Choroid plexus epithelial cell (primary cell): ENCODE measurements around the gene IL17F.

Experiments used
- DNase-seq: peaks from one replicate; pipeline ENCODE4 v3.0.0-alpha.2; 2010; ENCODE audit warnings: low read depth
- H3K4me3 ChIP-seq: 2 replicates; pipeline ENCODE4 v1.5.1; 2011; ENCODE audit warnings: low read depth, mild to moderate bottlenecking, control low read depth, low read length, moderate library complexity
- TF ChIP-seq, protein P1 (sequence below): conservative IDR thresholded peaks from 2 replicates; pipeline ENCODE4 v1.5.1; 2011; ENCODE audit warnings: low read depth, mild to moderate bottlenecking, control low read depth, inconsistent platforms, low read length, moderate library complexity

IL17F gene

GRCh38 chr6:52231406-52232127 lies 12.7 kb downstream of the IL17F start:
- H3K4me3 ChIP-seq = no peak overlapping the region
- no peak for DNase-seq
- TF ChIP-seq, protein P1, sequence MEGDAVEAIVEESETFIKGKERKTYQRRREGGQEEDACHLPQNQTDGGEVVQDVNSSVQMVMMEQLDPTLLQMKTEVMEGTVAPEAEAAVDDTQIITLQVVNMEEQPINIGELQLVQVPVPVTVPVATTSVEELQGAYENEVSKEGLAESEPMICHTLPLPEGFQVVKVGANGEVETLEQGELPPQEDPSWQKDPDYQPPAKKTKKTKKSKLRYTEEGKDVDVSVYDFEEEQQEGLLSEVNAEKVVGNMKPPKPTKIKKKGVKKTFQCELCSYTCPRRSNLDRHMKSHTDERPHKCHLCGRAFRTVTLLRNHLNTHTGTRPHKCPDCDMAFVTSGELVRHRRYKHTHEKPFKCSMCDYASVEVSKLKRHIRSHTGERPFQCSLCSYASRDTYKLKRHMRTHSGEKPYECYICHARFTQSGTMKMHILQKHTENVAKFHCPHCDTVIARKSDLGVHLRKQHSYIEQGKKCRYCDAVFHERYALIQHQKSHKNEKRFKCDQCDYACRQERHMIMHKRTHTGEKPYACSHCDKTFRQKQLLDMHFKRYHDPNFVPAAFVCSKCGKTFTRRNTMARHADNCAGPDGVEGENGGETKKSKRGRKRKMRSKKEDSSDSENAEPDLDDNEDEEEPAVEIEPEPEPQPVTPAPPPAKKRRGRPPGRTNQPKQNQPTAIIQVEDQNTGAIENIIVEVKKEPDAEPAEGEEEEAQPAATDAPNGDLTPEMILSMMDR = no peak

DNA sequence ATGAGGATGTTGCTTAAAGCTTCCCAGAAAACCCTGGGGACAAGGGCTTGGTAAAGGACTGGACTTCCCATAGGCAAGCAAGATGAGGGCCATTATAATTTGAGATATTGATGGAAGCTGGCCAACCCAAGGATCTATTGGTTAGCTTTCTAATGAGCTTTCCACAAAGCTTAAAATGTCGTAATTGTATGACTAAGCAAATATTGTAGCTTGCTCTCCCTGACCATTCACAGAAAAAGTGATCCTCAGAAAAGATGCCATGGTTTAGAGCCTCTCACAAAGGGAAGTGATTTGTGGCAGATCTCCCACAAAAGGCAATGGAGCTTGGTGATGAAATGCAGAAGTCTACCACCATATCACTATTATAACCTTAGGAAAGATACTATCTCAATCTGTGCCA lies 13.6 kb downstream of the IL17F start:
- TF ChIP-seq, protein P1 = no peak
- H3K4me3 ChIP-seq = no peak overlapping the region
- DNase-seq = no peak

GRCh38 chr6:52227495-52227894 lies 16.8 kb downstream of the IL17F start:
- H3K4me3 ChIP-seq = no peak overlapping the region
- TF ChIP-seq, protein P1 = no peak
- DNase-seq = no peak

- DNase-seq = no peak
- no peak overlapping the region for H3K4me3 ChIP-seq
- TF ChIP-seq, protein P1 = no peak
These were observed 23.0 kb downstream of the IL17F start for GRCh38 chr6:52221302-52221701.

DNA sequence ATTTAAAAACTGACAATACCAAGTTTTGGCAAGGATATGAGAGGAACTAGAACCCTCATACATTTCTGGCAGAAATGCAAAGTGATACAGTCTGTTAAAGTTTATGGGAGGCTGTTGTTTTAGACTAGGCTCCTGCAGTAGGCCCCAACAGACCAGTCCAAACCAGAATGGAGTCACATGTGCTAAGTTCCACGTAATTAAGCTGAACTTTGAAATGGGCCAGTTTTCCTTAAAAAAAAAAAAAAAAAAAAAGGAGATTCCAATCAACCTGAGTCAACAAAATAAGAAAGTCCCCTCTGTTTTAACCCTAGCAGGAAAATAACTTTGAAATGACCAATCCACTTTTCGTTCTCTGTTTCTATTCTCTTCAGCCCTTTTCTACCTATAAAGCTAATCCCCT lies 26.5 kb downstream of the IL17F start:
- TF ChIP-seq, protein P1 = no peak
- DNase-seq = no peak
- no peak overlapping the region for H3K4me3 ChIP-seq

DNA sequence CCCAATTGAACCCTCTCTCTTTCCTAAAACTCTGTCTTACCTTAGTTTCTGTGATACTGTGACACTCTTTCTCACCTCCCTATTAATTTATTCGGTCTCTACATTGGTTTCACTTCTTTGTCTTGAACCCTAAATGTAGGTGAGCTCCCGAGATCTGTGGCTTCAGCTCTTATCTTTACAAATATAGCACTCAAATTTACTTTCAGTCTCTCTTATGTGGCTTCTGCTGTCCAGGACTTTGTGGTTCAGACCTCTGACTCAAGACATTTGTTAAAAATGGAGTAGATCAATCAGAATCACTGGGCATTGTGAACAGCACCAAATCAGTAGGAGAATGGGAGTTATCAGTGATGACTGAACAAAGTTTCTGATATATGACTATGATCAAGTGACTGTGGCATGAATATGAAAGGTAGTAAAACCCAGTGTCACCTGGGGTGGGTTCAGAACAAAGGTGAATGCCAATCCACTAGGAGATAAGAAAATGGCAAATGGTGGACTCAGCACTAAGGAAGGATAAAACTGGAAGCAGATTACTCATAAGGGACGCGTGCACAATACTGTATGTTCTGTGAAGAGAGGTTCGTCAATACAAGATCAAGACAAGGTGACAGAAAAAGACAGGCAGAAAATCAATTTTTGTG lies 27.2 kb downstream of the IL17F start:
- no peak overlapping the region for H3K4me3 ChIP-seq
- TF ChIP-seq, protein P1 = no peak
- no peak for DNase-seq

DNA sequence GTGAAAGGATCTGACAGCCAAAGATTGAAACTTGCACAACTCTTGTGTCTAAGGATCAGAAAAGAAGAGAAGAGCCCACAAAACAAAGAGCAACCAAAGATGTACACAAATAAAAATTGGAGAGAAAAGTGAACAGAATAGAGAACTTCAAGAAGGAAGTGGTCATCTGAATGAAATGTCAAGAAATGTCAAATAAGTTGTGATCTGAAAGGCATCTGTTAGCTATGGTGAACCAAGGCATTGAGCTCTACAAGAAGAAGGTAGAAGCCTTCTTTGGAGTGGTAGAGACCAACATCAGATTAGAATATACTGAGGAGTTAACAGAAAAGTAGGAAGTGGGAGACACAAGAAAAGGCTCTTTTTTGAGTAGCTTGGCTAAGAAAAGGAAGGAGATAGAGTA lies 28.5 kb downstream of the IL17F start:
- DNase-seq = no peak
- H3K4me3 ChIP-seq = no peak overlapping the region
- TF ChIP-seq, protein P1 = no peak
